Right hindlimb (tissue), 1 donor: ENCODE measurements around the gene KCNT2.
"Not testable (repeated sequence)": the region's sequence is repeated elsewhere in the genome, so short reads cannot be mapped to it uniquely, and the experiment has no call there.

Experiments
- DNase-seq: peaks from one replicate; pipeline ENCODE4 v3.0.0-alpha.2; 2018

KCNT2 gene

DNA sequence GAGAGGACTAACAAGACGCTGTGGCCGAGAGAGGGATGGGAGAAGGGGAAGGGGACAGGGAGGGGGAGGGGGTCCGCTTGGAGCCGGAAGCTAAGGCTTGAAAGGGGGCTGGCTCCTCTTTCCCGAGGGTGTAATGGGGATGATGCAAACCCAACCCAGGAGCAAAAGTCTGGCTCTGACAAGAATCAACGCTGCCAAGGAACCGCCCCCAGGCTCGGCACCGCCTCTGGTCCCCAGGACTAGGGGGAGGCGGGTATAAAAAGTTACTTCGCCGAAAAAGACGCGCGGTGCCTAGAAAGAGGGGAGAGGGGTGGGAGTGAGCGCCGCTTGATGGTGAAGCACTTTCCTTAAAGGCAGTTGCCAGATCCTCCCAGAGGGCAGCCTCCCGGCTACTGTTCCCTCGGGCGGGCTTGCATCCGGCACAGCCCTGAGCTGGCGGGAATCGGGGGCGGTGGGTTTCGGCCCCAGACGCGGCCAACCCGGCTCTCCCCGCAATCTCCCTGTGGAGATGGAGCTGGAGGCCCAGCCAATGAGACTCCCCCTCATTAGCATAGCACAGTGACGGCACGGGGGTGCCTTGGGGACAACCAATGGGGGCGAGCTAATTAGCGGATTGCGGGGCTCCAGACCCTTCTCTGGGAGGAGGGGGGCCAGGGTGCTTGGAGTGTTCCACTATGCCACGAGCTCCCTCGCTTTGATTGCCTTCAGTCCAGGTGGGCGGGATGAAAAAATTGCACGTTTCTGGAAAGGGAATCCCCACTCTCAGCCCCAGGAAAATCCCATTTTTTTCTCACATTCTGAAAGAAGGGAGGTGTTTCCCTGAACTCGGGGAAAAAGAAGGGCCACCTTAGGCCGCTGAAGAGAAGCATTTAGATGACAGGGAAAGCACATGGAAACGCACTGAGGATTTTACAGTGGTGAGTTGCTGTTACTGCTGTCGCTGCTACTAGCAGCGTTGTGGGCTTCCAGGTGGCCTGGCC is at the start of gene KCNT2:
Gene KCNT2 (minus strand): TSS at position 51 of the 980 bp plus-strand sequence. CDS start 131 bp downstream, outside the sequence.
- peak; percentile 90 for DNase-seq

DNA sequence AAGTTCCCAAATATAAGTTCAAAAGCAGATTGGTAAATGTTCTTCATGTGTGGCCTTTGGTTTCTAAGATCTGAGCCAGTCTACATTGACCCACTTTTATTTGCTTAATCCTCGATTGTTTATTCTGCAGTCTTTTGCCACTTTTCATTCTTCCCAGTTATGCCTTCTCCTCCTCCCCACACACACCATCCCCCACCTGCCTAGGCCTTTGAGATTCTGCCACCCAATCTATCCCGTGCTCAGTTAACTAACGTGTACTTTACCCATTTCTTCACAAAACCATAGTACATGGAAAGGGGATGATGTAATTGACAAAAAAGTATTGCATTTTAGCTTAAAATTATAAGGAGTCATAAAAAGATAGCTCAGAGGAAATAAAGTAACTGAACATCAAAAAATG is 47.3 kb upstream of the KCNT2 start:
- DNase-seq: no peak

DNA sequence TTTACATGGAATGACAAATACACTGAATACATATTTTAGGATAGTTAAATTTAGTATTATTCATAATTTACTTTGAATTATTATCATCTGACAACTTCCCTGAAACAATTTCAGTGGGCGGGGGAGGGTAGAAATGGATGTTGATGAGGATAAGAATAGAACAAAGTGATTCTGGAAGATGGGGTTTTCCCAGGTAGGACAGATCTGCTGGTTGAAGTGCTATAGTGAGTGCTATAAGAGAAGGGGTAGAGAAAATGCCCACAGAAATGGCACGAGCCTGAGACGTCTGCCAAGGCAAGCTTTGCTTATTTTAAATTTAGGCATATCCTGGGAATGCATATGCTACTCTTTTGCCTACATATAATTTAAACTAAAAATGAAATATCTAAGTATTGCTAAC is 46.8 kb upstream of the KCNT2 start:
- no peak for DNase-seq

DNA sequence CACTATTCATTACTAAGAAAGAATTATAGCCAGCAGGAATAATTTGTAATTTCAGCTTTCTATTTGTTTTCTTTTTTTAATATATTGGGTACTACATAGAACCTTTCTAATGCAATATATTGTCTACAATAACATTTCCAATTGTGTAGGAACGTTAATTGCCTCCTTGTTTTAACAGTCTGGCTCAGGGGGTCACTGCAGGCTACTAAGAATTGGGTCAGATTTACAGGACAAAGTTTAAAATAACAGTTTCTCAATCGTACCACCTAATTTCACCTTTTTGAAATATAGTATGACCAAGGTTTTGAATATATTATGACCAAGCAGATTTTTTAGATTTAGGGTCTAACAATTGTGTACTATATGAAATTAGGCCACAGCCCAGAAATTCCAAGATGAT is 46.0 kb upstream of the KCNT2 start:
- no peak for DNase-seq

DNA sequence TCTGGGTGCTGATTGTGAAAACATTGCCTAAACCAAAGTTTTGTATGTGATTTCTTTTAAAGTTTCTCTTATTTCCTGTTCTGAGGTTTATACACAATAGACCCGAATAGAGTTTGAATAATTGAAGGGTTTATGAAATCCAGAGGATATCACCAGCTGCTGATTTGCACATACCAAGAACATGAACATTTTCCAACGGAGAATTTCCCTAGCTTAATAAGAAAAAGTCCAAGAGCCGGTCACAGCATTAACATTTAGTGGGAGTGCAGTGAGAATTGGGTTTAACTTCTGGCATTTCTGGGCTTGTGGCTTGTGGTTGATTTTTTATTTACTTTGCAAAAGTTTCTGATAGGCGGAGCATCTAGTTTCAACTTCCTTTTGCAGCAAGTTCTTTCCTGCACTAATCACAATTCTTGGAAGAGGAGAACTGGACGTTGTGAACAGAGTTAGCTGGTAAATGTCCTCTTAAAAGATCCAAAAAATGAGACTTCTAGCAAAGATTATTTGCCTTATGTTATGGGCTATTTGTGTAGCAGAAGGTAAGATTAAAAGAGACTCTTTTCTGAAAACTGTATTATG is 43.5 kb upstream of the KCNT2 start, which contains the start of gene CFH:
Gene CFH (plus strand): TSS at position 407 of the 579 bp plus-strand sequence. CDS start 75 bp downstream, at position 482.
- peak; percentile 45 for DNase-seq

DNA sequence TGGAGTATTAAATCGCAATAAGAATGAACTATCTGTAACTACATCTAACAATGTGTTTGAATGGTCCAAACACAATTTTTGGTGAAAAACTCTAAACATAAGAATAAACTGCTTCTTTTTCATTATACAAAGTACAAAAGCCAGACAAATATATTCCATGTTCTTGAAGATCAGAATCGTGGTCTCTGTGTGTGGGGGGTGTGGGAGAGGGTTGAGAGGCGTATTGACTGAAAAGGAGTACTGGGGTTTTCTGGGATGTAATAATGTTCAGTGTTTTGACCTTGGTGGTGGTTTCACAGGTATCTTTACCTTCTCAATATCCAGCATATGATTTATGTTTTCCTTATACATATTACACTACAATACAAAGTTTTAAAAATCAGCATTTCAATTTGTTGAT is 42.8 kb upstream of the KCNT2 start:
- no peak for DNase-seq

DNA sequence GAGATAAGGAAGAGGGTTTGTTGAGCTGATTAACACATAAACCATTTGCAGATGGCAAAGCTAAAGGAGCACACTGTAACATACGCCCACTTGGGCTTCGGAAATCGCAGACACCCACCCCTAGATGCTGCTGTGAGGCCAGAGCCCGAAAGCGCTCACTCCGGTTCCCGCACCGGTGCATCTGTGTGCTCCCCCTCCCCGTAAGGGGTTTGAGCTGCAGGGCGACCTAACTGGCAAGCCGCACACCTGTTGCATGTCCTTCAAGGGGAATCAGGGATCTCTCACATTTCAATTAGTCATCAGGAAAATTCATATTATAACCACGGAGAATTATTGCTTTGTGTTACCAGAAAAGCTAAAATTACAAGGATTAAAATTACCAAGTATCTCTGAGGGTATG is 42.2 kb upstream of the KCNT2 start:
- DNase-seq: peak; percentile 67

DNA sequence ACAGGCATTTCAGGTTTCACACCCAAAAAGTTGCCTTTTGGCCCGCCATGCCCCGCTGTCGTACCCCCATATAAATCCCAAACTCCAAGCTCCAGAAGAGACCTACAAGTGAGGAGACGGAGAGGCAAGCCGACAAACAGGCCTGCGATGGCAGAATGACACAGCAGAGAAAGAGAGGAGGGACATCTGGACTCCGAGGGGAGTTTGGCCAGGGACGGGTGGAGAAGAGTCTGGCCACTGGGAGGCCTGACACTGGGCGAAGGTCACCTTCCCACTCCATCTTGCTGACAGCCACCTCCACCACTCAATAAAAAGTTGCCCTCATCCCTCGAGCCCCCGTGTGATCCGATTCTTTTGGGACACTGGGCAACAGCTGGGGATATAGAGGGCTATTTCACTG is 41.8 kb upstream of the KCNT2 start:
- DNase-seq: no peak

DNA sequence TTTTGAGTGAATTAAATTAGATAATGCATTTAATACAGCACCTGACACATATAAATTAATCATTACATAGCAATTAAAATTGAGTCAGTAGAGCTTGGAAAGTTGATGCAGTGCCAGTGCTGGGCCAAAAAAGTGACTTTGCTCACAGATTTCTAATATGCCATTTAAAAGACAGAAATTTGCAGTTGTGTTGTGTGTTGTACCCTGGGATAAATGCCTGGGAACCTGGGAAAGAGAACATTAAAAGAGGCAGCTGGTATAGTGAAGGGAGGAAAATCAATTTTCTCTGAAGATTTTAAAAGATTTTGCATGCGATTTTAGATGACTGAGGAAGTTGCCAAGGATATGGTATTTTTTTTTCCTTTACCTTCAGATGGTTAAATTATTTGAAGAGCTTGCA is 32.7 kb upstream of the KCNT2 start:
- DNase-seq: no peak

DNA sequence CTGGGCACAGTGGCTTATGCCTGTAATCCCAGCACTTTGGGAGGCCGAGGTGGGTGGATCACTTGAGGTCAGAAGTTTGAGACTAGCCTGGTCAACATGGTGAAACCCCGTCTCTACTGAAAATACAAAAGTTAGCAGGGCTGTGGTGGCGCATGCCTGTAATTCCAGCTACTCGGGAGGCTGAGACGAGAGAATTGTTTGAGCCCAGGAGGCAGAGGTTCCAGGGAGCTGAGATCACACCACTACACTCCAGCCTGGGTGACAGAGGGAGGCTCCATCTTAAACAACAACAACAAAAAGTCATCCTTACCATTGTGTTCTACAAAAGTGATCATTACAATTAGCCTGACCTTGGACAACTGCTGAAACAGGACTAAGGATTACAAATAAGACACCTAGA is 31.1 kb upstream of the KCNT2 start:
- DNase-seq: not testable (repeated sequence)

DNA sequence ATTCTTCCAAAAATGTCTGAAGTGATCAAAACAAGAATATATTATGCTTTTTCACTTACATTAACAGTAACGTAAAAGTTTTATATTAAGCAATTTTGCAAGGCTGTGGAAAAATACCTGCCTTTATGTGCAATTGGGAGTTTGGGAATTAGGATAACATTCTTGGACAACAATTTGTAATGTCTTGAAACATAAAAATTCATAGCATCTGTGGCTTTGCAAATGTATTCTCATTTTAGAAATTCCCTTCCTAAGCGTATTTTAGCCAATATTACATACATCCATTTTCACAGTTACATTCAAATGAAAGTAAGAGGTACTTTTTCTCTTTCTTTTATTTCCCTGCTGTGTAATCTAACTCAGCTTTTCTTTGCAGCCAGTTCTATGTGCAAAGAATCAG is 30.2 kb upstream of the KCNT2 start:
- DNase-seq: no peak

DNA sequence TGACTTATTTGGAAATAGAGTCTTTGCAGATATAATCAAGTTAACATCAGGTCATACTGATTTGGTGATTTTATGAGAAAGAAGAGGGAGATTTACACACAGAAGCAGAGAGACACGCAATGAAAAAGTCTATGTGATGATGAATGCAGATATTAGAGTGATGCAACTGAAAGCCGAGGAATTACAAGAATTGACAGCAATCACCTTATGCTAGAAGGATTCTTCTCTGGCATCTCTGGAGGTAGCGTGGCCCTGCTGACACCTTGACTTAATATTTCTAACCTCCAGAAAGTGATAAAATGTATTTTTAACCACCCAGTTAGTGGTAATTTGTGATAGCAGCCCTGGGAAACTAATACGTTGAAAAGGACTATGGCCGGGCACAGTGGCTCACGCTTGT is 29.4 kb upstream of the KCNT2 start:
- no peak for DNase-seq

DNA sequence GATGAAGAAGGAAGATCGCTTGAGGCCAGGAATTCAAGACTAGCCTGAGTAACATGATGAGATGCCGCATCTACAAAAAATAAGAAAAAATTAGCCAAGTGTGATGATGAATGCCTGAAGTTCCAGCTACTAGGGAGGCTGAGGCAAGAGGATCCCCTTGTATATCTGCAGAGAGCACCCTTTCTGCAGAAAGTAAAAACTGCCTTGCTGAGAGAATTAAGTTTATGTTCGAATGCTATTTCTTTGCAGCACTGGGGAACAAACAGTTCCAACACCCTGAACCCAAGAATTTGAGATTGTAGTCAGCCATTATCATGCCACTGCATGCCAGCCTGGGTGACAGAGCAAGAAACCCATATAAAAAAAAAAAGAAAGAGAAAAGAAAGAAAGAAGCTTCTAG is 20.6 kb upstream of the KCNT2 start:
- DNase-seq: no peak

DNA sequence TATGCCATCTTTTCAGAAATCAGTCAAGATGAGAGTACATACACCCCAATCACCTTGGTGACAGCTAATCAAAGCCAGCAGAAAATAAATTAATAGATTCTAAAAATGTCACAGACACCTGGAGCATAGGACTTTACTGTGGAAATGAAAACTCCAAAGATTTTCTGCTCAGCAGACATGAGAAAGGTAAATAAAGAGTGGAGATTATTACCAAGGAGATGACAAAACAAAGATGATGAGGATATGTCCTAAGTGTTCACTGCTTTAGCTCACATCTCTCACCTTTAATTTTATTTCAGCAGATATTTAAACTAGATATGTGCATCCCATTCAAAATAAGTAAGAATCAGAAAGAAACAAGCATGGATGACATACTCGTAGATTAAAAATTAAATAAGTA is 14.8 kb upstream of the KCNT2 start:
- no peak for DNase-seq

DNA sequence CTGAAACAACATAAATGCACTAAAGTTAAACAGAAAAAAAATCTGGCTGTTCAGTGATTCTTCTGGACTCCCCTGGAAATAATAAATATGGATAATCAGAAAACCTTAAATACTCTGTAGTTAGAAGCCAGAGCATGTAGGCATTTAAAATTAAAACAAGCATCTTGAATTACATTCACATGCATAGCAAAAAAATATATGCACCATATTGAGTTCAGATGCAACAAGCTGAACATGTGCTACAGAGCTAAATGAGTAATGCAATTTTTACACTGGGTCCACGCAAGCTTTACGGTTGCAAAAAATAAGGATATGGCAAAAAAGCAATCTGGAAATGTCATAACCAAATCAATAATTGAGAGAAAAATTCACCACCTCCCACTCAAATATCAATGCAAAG is 11.5 kb upstream of the KCNT2 start:
- DNase-seq: no peak

DNA sequence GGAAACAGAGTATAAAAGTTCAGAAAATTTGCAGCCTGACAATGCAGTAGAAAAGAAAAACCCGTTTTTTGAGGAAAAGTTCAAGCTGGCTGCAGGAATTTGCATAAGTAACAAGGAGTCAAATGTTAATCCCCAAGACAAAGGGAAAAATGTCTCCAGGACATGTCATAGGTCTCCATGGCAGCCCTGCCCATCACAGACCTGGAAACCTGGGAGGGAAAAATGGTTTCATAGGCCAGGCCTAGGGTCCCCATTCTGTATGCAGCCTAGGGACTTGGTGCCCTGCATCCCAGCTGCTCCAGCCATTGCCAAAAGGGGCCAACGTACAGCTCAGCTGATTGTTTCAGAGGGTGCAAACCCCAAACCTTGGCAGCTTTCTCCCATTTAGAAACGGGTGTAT is 3.6 kb upstream of the KCNT2 start:
- no peak for DNase-seq

DNA sequence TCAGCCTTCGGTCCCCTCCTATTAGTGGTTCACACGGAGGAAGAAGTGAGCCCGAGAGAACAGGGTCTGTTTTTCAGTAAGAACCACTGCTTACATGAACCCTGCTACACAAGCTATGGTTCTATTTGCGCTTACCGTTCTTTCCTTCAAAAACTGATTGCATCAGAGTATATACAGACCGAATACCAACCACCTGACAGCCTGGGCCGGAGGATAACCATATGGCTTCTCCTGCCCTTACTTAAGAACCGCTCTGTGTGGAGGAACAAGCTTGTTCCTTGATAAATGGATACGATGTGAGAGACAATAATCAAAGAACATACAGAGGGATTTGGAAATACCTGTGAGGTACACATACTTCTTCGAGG is 1.1 kb upstream of the KCNT2 start:
- no peak for DNase-seq

DNA sequence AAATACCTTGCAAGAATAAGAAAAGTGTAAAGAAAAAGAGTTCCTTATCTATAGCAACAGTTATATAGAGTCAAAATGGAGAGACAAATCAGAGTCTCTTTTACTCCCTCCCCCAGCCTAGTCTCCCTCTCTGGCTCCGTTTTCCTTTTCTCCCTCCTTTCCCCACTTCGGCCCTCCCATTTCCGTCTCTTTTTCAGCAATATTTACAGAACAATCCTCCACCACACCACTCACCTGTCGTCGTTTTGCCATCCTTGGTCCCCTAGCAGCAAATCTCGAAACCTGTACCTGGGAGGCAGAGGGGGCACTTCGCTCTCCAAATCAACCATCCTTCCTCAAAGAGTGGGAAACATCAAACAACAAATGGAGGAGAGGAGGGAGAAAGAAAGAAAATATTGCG is 259 bp downstream of the KCNT2 start:
- DNase-seq: no peak

DNA sequence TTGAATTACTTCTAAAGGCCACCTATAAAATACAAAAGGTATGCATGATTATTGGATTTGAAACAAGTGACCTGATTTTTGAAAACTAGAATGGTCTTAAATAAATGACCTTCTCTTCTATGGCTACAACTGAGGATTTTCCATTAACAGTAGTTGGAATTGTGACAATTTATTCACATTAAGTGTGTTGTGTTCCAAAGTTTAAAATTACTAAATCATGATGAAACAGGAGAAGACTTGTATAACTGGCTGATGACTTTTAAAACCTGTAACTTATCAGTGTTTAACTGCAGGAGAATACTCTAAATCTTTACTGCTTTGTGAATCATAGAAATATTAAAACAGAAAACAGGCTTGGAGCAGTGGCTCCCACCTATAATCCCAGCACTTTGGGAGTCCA is 4.6 kb downstream of the KCNT2 start:
- no peak for DNase-seq

DNA sequence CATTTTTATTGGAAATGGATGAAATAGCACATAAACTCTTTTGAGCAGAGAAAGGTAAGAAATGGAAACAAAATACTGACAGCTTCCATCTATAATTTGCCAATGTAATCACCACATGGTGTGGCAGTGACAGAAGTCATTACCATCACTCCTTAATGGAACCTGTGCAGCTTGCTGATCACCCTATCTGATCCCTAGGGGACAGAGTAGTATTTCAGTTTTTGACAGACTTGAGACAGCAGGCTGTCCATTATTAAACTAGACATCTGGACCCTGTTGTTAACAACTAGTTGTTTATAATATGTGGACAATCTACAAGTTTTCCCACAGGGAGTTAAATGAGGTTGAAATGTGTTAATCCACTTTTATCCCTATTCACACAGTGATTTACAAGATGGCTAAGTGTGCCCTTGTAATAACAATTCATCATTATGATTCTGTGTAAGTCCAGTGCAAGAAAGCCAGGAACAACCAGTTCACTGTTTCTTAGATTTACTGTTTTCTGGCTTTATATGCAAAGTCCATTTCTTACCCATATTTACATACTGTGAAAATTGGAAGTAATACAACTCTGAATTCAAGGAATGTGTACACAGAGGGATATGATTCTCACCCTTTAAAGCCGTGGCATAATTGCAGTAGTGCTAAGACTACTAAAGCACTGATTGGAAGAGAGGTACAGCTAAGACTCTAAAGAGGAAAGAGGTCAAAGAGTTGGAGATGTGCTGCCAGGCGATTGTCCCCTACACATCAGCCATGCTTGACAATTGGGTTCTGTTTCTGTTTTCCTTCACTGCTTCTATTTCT is 9.1 kb downstream of the KCNT2 start:
- DNase-seq: no peak

DNA sequence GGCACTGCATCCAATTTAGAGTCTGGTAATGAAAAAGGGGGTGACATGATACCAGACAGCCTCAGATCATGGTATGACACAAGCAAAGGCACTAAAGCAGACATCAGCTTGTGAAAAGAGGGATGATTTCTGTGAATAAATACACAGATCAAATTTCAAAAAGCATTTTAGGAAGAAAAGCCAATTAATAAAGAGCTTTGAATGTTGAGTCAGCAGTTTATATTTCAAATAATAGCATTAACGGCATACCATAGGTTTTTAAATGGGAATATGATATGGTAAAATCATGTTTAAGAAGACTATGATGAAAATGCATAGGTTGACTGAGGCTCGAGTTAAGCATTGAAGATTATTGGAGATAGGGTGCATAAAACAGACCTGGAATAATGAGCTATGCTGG is 13.5 kb downstream of the KCNT2 start:
- no peak for DNase-seq

DNA sequence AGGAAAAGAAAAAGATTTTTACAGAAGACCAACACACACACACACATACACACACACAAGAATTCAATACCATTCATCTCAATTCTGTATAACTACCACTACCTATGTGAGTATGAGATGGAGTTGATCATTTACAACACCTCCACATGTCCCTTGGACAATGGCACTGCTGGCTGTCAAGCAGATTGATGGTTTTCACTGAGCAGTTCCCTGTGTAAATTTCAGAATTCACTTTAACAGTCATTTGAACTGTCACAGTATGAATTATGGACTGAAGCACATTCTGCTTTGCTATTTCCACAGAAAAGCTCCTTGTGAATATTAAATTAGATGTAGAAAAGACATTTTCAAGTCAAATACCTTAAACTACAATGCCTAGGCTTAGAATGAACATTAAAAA is 14.3 kb downstream of the KCNT2 start:
- no peak for DNase-seq

DNA sequence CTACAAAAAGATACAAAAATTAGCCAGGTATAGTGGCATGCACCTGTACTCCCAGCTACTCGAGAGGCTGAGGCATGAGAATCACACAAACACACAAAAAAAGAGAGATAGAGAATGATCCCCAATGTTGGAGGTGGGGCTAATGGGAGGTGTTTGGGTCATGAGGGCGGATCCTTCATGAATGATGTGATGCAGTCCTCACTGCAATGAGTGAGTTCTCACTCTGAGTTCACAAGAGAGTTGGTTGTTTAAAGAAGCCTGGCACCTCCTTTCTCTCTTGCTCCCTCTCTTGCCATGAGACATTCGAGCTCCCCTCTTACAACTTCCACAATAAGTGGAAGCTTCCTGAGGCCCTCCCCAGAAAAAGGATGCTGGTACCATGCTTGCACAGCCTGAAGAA is 17.3 kb downstream of the KCNT2 start:
- no peak for DNase-seq
